H9 (cell line): ENCODE data around the gene GLRX. TPM values are rescaled to one million over a fixed set of nuclear protein-coding genes. Genes with fewer than 3 reads are reported as not detected.

ENCODE experiments used
- DNase-seq: peaks from one replicate; pipeline ENCODE4 v3.0.0-alpha.2; 2017
- H2AFZ ChIP-seq: one replicate; pipeline ENCODE4 v1.6.1; 2013; ENCODE audit warnings: mild to moderate bottlenecking, low read length, control low read depth, moderate library complexity
- H2AK5ac ChIP-seq: 2 replicates; pipeline ENCODE4 v1.6.1; 2013; ENCODE audit warnings: low read length, control low read depth, mixed read lengths; ENCODE audit not compliant: insufficient read length
- H2BK120ac ChIP-seq: one replicate; pipeline ENCODE4 v1.6.1; 2013; ENCODE audit warnings: low read depth, mild to moderate bottlenecking, low read length, control low read depth, inconsistent platforms; ENCODE audit not compliant: poor library complexity, severe bottlenecking
- H2BK12ac ChIP-seq: 2 replicates; pipeline ENCODE4 v1.6.1; 2013; ENCODE audit warnings: low read length, control low read depth, mixed read lengths, low read depth; ENCODE audit not compliant: insufficient read length
- H2BK15ac ChIP-seq: 2 replicates; pipeline ENCODE4 v1.6.1; 2013; ENCODE audit warnings: low read depth, low read length, control low read depth
- H2BK20ac ChIP-seq: one replicate; pipeline ENCODE4 v1.6.1; 2013; ENCODE audit warnings: low read depth, mild to moderate bottlenecking, low read length, control low read depth, inconsistent platforms; ENCODE audit not compliant: poor library complexity, severe bottlenecking
- H2BK5ac ChIP-seq: 2 replicates; pipeline ENCODE4 v1.6.1; 2013; ENCODE audit warnings: low read length, control low read depth, mixed read lengths; ENCODE audit not compliant: insufficient read length
- H3K14ac ChIP-seq: 2 replicates; pipeline ENCODE4 v1.6.1; 2013; ENCODE audit warnings: low read length, control low read depth; ENCODE audit not compliant: insufficient read depth
- H3K18ac ChIP-seq: 2 replicates; pipeline ENCODE4 v1.6.1; 2013; ENCODE audit warnings: low read depth, mild to moderate bottlenecking, mixed read lengths, low read length, control low read depth; ENCODE audit not compliant: insufficient read length
- H3K23ac ChIP-seq: 2 replicates; pipeline ENCODE4 v1.6.1; 2013; ENCODE audit warnings: low read length, control low read depth, mixed read lengths, low read depth; ENCODE audit not compliant: insufficient read length
- H3K23me2 ChIP-seq: 2 replicates; pipeline ENCODE4 v1.6.1; 2013; ENCODE audit warnings: low read depth, mild to moderate bottlenecking, mixed read lengths, low read length, control low read depth; ENCODE audit not compliant: insufficient read length, poor library complexity, severe bottlenecking
- H3K27ac ChIP-seq: 2 replicates; pipeline ENCODE4 v1.5.1; 2013; ENCODE audit warnings: low read length, control low read depth, mixed read lengths, low read depth; ENCODE audit not compliant: insufficient read length
- H3K27me3 ChIP-seq: 2 replicates; pipeline ENCODE4 v1.6.1; 2013; ENCODE audit warnings: low read length, control low read depth, inconsistent platforms; ENCODE audit not compliant: insufficient read depth
- H3K4ac ChIP-seq: 2 replicates; pipeline ENCODE4 v1.6.1; 2013; ENCODE audit warnings: low read depth, mild to moderate bottlenecking, control low read depth, inconsistent platforms, low read length, moderate library complexity
- H3K4me1 ChIP-seq: 2 replicates; pipeline ENCODE4 v1.6.1; 2013; ENCODE audit warnings: low read length, control low read depth, inconsistent platforms; ENCODE audit not compliant: insufficient read depth
- H3K4me2 ChIP-seq: 2 replicates; pipeline ENCODE4 v1.6.1; 2013; ENCODE audit warnings: low read length, control low read depth, mixed read lengths; ENCODE audit not compliant: insufficient read length, insufficient read depth
- H3K56ac ChIP-seq: 2 replicates; pipeline ENCODE4 v1.6.1; 2013; ENCODE audit warnings: low read depth, mild to moderate bottlenecking, mixed read lengths, low read length, control low read depth; ENCODE audit not compliant: insufficient read length
- H3K79me1 ChIP-seq: 2 replicates; pipeline ENCODE4 v1.6.1; 2013; ENCODE audit warnings: low read depth, mild to moderate bottlenecking, moderate library complexity, low read length, control low read depth, inconsistent platforms; ENCODE audit not compliant: insufficient read depth, poor library complexity, severe bottlenecking
- H3K79me2 ChIP-seq: 2 replicates; pipeline ENCODE4 v1.6.1; 2013; ENCODE audit warnings: low read length, control low read depth, inconsistent platforms; ENCODE audit not compliant: insufficient read depth
- H3K9ac ChIP-seq: 2 replicates; pipeline ENCODE4 v1.6.1; 2013; ENCODE audit warnings: low read length, control low read depth, mixed read lengths; ENCODE audit not compliant: insufficient read length; ENCODE audit errors: extremely low read depth
- H3K9me3 ChIP-seq: one replicate; pipeline ENCODE4 v1.6.1; 2013; ENCODE audit warnings: low read depth, low read length, inconsistent platforms; ENCODE audit not compliant: control insufficient read depth
- H3T11ph ChIP-seq: one replicate; pipeline ENCODE4 v1.6.1; 2013; ENCODE audit warnings: mild to moderate bottlenecking, low read length, control low read depth, inconsistent platforms
- H4K20me1 ChIP-seq: one replicate; pipeline ENCODE4 v1.6.1; 2013; ENCODE audit not compliant: control insufficient read depth, insufficient read length, insufficient read depth
- H4K5ac ChIP-seq: 2 replicates; pipeline ENCODE4 v1.6.1; 2013; ENCODE audit warnings: low read depth, mild to moderate bottlenecking, mixed read lengths, low read length, control low read depth; ENCODE audit not compliant: insufficient read length
- H4K8ac ChIP-seq: replicated peaks from 2 replicates; pipeline ENCODE4 v1.6.1; 2013; ENCODE audit warnings: low read length, control low read depth, mixed read lengths, low read depth; ENCODE audit not compliant: insufficient read length
- H4K91ac ChIP-seq: 2 replicates; pipeline ENCODE4 v1.6.1; 2013; ENCODE audit warnings: low read depth, mild to moderate bottlenecking, moderate library complexity, mixed read lengths, low read length, control low read depth; ENCODE audit not compliant: insufficient read length
- H3K27ac Mint-ChIP-seq, 3 experiments: 2 replicates in 2 of 3; 3 replicates in 1 of 3; pipeline ENCODE4 v1.8.0; 2020 to 2021; ENCODE audit warnings: mixed read lengths in 3 of 3, mild to moderate bottlenecking in 1 of 3, moderate library complexity in 1 of 3
- H3K27me3 Mint-ChIP-seq: 2 replicates; pipeline ENCODE4 v1.8.0; 2021; ENCODE audit warnings: low read depth, mild to moderate bottlenecking, moderate library complexity, mixed read lengths
- H3K36me3 Mint-ChIP-seq, 3 experiments: 2 replicates in 2 of 3; 3 replicates in 1 of 3; pipeline ENCODE4 v1.8.0; 2020 to 2021; ENCODE audit warnings: low read depth in 3 of 3, mixed read lengths in 3 of 3; ENCODE audit not compliant: insufficient read depth in 1 of 3
- H3K4me1 Mint-ChIP-seq, 2 experiments: 2 replicates each; pipeline ENCODE4 v1.8.0; 2020; ENCODE audit warnings: mixed read lengths in 2 of 2
- H3K4me3 Mint-ChIP-seq, 2 experiments: 2 replicates in 1 of 2; 3 replicates in 1 of 2; pipeline ENCODE4 v1.8.0; 2020 to 2021; ENCODE audit warnings: mild to moderate bottlenecking in 2 of 2, mixed read lengths in 2 of 2, moderate library complexity in 1 of 2
- H3K9me3 Mint-ChIP-seq, 2 experiments: 2 replicates in 1 of 2; 3 replicates in 1 of 2; pipeline ENCODE4 v1.8.0; 2020; ENCODE audit warnings: mild to moderate bottlenecking in 2 of 2, mixed read lengths in 2 of 2, moderate library complexity in 1 of 2
- WGBS: extraction: QIAGEN DNeasy Blood & Tissue Kit; methylation state at CpG from one replicate; pipeline ENCODE4 v1.1.7; 2013; ENCODE audit warnings: missing lambda C conversion rate, low lambda C conversion rate, mixed read lengths; ENCODE audit not compliant: insufficient read length; ENCODE audit errors: extremely low coverage; 5-methylcytosine and 5-hydroxymethylcytosine counted together
- total RNA-seq: library from RNA; stranded (reverse); gene quantifications from 2 replicates; pipeline ENCODE4 v1.2.1, GENCODE V29; 2021
- TF ChIP-seq, protein P1 (sequence below): fragments of 200-600 bp; sonication (generic); conservative IDR thresholded peaks from 3 replicates; pipeline ENCODE4 v1.8.0; 2021; ENCODE audit warnings: antibody characterized with exemption, mild to moderate bottlenecking

The GLRX gene
- total RNA-seq, 1 experiment from 2014 or later: 13.8 TPM

DNA sequence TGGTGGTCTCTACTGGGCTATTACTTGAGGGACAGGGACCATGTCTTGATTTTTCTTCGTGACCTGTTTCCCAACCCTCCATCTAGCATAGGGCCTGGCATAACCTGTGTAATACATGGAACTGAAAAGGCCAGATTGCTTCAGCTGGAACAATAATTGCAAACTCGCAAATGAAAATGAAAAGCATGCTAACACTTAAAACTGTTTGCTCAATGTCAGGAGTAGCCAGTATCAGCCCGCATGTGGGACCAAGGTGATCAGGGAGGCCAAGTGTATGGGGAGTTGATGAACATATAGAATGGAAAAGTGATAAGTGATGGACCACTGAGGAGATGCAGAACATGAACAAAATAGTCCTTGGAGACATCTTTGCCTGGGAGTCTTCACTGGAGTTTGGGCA, 25.2 kb downstream of the GLRX start:
- Mint-ChIP-seq H3K4me3 (no peak overlapping the region), H3K27me3 (no peaks in the 10 kb centered on the region), H3K4me1 (no peaks in the 10 kb centered on the region; a peak in 1 of 4 replicates), H3K9me3 (no peaks in the 10 kb centered on the region), H3K27ac (no peak overlapping the region), H3K36me3 (no peaks in the 10 kb centered on the region)
- Histone ChIP-seq H3K79me2 (no peaks in the 10 kb centered on the region), H2AK5ac (no peak overlapping the region), H4K8ac (no peak overlapping the region), H2BK5ac (no peak overlapping the region), H3K4me1 (no peaks in the 10 kb centered on the region), H3K9ac (no peak overlapping the region), H4K20me1 (no peaks in the 10 kb centered on the region), H3K79me1 (no peaks in the 10 kb centered on the region), H3K27ac (no peak overlapping the region), H2BK15ac (no peak overlapping the region), H3K56ac (no peak overlapping the region), H2BK12ac (no peak overlapping the region), H3K27me3 (no peaks in the 10 kb centered on the region), H4K91ac (no peak overlapping the region), H3K23ac (no peak overlapping the region), H3K4me2 (no peak overlapping the region), H4K5ac (no peak overlapping the region), H3K9me3 (no peaks in the 10 kb centered on the region), H3K23me2 (no peaks in the 10 kb centered on the region), H3K18ac (no peak overlapping the region), H2BK120ac (no peak overlapping the region), H3K14ac (no peak overlapping the region), H3T11ph (no peak overlapping the region), H2AFZ (no peak overlapping the region), H3K4ac (no peak overlapping the region), H2BK20ac (no peak overlapping the region)
- TF ChIP-seq, protein P1, sequence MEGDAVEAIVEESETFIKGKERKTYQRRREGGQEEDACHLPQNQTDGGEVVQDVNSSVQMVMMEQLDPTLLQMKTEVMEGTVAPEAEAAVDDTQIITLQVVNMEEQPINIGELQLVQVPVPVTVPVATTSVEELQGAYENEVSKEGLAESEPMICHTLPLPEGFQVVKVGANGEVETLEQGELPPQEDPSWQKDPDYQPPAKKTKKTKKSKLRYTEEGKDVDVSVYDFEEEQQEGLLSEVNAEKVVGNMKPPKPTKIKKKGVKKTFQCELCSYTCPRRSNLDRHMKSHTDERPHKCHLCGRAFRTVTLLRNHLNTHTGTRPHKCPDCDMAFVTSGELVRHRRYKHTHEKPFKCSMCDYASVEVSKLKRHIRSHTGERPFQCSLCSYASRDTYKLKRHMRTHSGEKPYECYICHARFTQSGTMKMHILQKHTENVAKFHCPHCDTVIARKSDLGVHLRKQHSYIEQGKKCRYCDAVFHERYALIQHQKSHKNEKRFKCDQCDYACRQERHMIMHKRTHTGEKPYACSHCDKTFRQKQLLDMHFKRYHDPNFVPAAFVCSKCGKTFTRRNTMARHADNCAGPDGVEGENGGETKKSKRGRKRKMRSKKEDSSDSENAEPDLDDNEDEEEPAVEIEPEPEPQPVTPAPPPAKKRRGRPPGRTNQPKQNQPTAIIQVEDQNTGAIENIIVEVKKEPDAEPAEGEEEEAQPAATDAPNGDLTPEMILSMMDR: no peak
- no peak for DNase-seq
- WGBS: no CpG with 5 or more reads among the region's 3 CpGs
